Measurements from ENCODE around the gene CARD10.

Gene CARD10

GRCh38 chr22:37464181-37464580, 55.0 kb downstream of the CARD10 start:
- Histone ChIP-seq H3K9me3 (ENCODE audit: insufficient read depth, low read length) (no peaks in the 10 kb centered on the region), H3K27me3 (ENCODE audit: insufficient read depth, insufficient read length) (no peaks in the 10 kb centered on the region), H3K9ac (ENCODE audit: insufficient read length, low read depth) (no peak overlapping the region), H3K36me3 (ENCODE audit: insufficient read depth, insufficient read length, low read length) (no peaks in the 10 kb centered on the region), H3K4me3 (ENCODE audit: insufficient read length, low read depth) (no peak overlapping the region), H3K4me1 (ENCODE audit: insufficient read depth, insufficient read length) (no peaks in the 10 kb centered on the region)
- no peak for TF ChIP-seq SUZ12 (IDR thresholded peaks at IDR 0.05; ENCODE audit: extremely low read depth, insufficient read depth, insufficient read length)
- TF ChIP-seq ZNF274 (IDR thresholded peaks at IDR 0.05; ENCODE audit: low read depth, low read length) = no peak
- no peak for TF ChIP-seq YY1 (IDR thresholded peaks at IDR 0.05; ENCODE audit: insufficient read depth, insufficient read length)
- no peak for DNase-seq (ENCODE audit: low read depth, low spot score)

- no peaks in the 10 kb centered on the region for H3K4me1 ChIP-seq (ENCODE audit: insufficient read depth, insufficient read length)
- no peaks in the 10 kb centered on the region for H3K9me3 ChIP-seq (ENCODE audit: insufficient read depth, low read length)
- TF ChIP-seq SUZ12 (IDR thresholded peaks at IDR 0.05; ENCODE audit: extremely low read depth, insufficient read depth, insufficient read length) (no peak), ZNF274 (IDR thresholded peaks at IDR 0.05; ENCODE audit: low read depth, low read length) (no peak), YY1 (IDR thresholded peaks at IDR 0.05; ENCODE audit: insufficient read depth, insufficient read length) (no peak)
- DNase-seq (ENCODE audit: low read depth, low spot score) = peak; percentile 38
- no peaks in the 10 kb centered on the region for H3K36me3 ChIP-seq (ENCODE audit: insufficient read depth, insufficient read length, low read length)
- H3K27me3 ChIP-seq (ENCODE audit: insufficient read depth, insufficient read length) = no peaks in the 10 kb centered on the region
- no peak overlapping the region for H3K4me3 ChIP-seq (ENCODE audit: insufficient read length, low read depth)
- no peak overlapping the region for H3K9ac ChIP-seq (ENCODE audit: insufficient read length, low read depth)
Observed at GRCh38 chr22:37462983-37463382, 56.2 kb downstream of the CARD10 start.

- TF ChIP-seq YY1 (IDR thresholded peaks at IDR 0.05; ENCODE audit: insufficient read depth, insufficient read length) (no peak), ZNF274 (IDR thresholded peaks at IDR 0.05; ENCODE audit: low read depth, low read length) (no peak), SUZ12 (IDR thresholded peaks at IDR 0.05; ENCODE audit: extremely low read depth, insufficient read depth, insufficient read length) (no peak)
- Histone ChIP-seq H3K36me3 (ENCODE audit: insufficient read depth, insufficient read length, low read length) (no peaks in the 10 kb centered on the region), H3K27me3 (ENCODE audit: insufficient read depth, insufficient read length) (no peaks in the 10 kb centered on the region), H3K9ac (ENCODE audit: insufficient read length, low read depth) (no peak overlapping the region), H3K4me3 (ENCODE audit: insufficient read length, low read depth) (no peak overlapping the region), H3K9me3 (ENCODE audit: insufficient read depth, low read length) (no peaks in the 10 kb centered on the region), H3K4me1 (ENCODE audit: insufficient read depth, insufficient read length) (peaks cover 1% of the 10 kb centered on the region)
- no peak for DNase-seq (ENCODE audit: low read depth, low spot score)
Observed at GRCh38 chr22:37462436-37462835, 56.8 kb downstream of the CARD10 start.

GRCh38 chr22:37461961-37462360, 57.3 kb downstream of the CARD10 start:
- no peak overlapping the region for H3K9ac ChIP-seq (ENCODE audit: insufficient read length, low read depth)
- no peaks in the 10 kb centered on the region for H3K27me3 ChIP-seq (ENCODE audit: insufficient read depth, insufficient read length)
- H3K4me1 ChIP-seq (ENCODE audit: insufficient read depth, insufficient read length) = peaks cover 4% of the 10 kb centered on the region
- no peak for DNase-seq (ENCODE audit: low read depth, low spot score)
- H3K4me3 ChIP-seq (ENCODE audit: insufficient read length, low read depth) = no peak overlapping the region
- H3K9me3 ChIP-seq (ENCODE audit: insufficient read depth, low read length) = no peaks in the 10 kb centered on the region
- H3K36me3 ChIP-seq (ENCODE audit: insufficient read depth, insufficient read length, low read length) = no peaks in the 10 kb centered on the region
- no peak for TF ChIP-seq SUZ12 (IDR thresholded peaks at IDR 0.05; ENCODE audit: extremely low read depth, insufficient read depth, insufficient read length)
- no peak for TF ChIP-seq YY1 (IDR thresholded peaks at IDR 0.05; ENCODE audit: insufficient read depth, insufficient read length)
- TF ChIP-seq ZNF274 (IDR thresholded peaks at IDR 0.05; ENCODE audit: low read depth, low read length) = no peak

GRCh38 chr22:37460684-37461083, 58.5 kb downstream of the CARD10 start:
- no peaks in the 10 kb centered on the region for H3K9me3 ChIP-seq (ENCODE audit: insufficient read depth, low read length)
- no peak overlapping the region for H3K9ac ChIP-seq (ENCODE audit: insufficient read length, low read depth)
- H3K36me3 ChIP-seq (ENCODE audit: insufficient read depth, insufficient read length, low read length) = no peaks in the 10 kb centered on the region
- no peak for TF ChIP-seq ZNF274 (IDR thresholded peaks at IDR 0.05; ENCODE audit: low read depth, low read length)
- no peak for TF ChIP-seq YY1 (IDR thresholded peaks at IDR 0.05; ENCODE audit: insufficient read depth, insufficient read length)
- no peak for TF ChIP-seq SUZ12 (IDR thresholded peaks at IDR 0.05; ENCODE audit: extremely low read depth, insufficient read depth, insufficient read length)
- no peak for DNase-seq (ENCODE audit: low read depth, low spot score)
- H3K4me3 ChIP-seq (ENCODE audit: insufficient read length, low read depth) = no peak overlapping the region
- H3K4me1 ChIP-seq (ENCODE audit: insufficient read depth, insufficient read length) = peaks cover 14% of the 10 kb centered on the region
- no peaks in the 10 kb centered on the region for H3K27me3 ChIP-seq (ENCODE audit: insufficient read depth, insufficient read length)

GRCh38 chr22:37459206-37459605, 60.0 kb downstream of the CARD10 start:
- H3K27me3 ChIP-seq (ENCODE audit: insufficient read depth, insufficient read length) = no peaks in the 10 kb centered on the region
- peaks cover 16% of the 10 kb centered on the region for H3K4me1 ChIP-seq (ENCODE audit: insufficient read depth, insufficient read length)
- no peak overlapping the region for H3K9ac ChIP-seq (ENCODE audit: insufficient read length, low read depth)
- TF ChIP-seq YY1 (IDR thresholded peaks at IDR 0.05; ENCODE audit: insufficient read depth, insufficient read length) = no peak
- TF ChIP-seq ZNF274 (IDR thresholded peaks at IDR 0.05; ENCODE audit: low read depth, low read length) = no peak
- TF ChIP-seq SUZ12 (IDR thresholded peaks at IDR 0.05; ENCODE audit: extremely low read depth, insufficient read depth, insufficient read length) = no peak
- no peaks in the 10 kb centered on the region for H3K36me3 ChIP-seq (ENCODE audit: insufficient read depth, insufficient read length, low read length)
- no peak overlapping the region for H3K4me3 ChIP-seq (ENCODE audit: insufficient read length, low read depth)
- H3K9me3 ChIP-seq (ENCODE audit: insufficient read depth, low read length) = peaks cover 2% of the 10 kb centered on the region; the same call in 1 of the 2 replicates
- DNase-seq (ENCODE audit: low read depth, low spot score) = no peak

GRCh38 chr22:37457093-37457893, 61.9 kb downstream of the CARD10 start:
- Histone ChIP-seq H3K36me3 (ENCODE audit: insufficient read depth, insufficient read length, low read length) (no peaks in the 10 kb centered on the region), H3K4me1 (ENCODE audit: insufficient read depth, insufficient read length) (peaks cover 16% of the 10 kb centered on the region), H3K4me3 (ENCODE audit: insufficient read length, low read depth) (no peak overlapping the region), H3K27me3 (ENCODE audit: insufficient read depth, insufficient read length) (no peaks in the 10 kb centered on the region), H3K9me3 (ENCODE audit: insufficient read depth, low read length) (peaks cover 4% of the 10 kb centered on the region; the same call in 1 of the 2 replicates), H3K9ac (ENCODE audit: insufficient read length, low read depth) (no peak overlapping the region)
- TF ChIP-seq YY1 (IDR thresholded peaks at IDR 0.05; ENCODE audit: insufficient read depth, insufficient read length) (no peak), ZNF274 (IDR thresholded peaks at IDR 0.05; ENCODE audit: low read depth, low read length) (no peak), SUZ12 (IDR thresholded peaks at IDR 0.05; ENCODE audit: extremely low read depth, insufficient read depth, insufficient read length) (no peak)
- DNase-seq (ENCODE audit: low read depth, low spot score) = peak; percentile 47
